ENCODE results near the gene MLLT6. TPM values are rescaled to one million over a fixed set of nuclear protein-coding genes. Genes with fewer than 3 reads are reported as not detected.
A peak's percentile ranks its signal among the peaks of the same experiment; 100 is the strongest.

The MLLT6 gene
- total RNA-seq, 4 donors from 2014 or later: 69.2 to 297 (median 190) TPM

- Histone ChIP-seq H3K27ac (peak overlapping the region; percentile 78 to 91 (median 85)), H3K36me3 (peaks cover 0 to 15% (median 0%) of the 10 kb centered on the region in 3 donors), H3K4me1 (peaks cover 3 to 48% (median 36%) of the 10 kb centered on the region in 4 donors), H3K9me3 (no peaks in the 10 kb centered on the region), H3K27me3 (no peaks in the 10 kb centered on the region), H3K4me3 (peak overlapping the region; percentile 83 to 99 (median 86))
- TF ChIP-seq CTCF (IDR thresholded peaks at IDR 0.05) (no peak), POLR2A (IDR thresholded peaks at IDR 0.05) (no peak)
- DNase-seq: no peak
Measured at GRCh38 chr17:38751144-38751807, 46.2 kb downstream of the MLLT6 start.

GRCh38 chr17:38751808-38752307 is 46.8 kb downstream of the MLLT6 start:
- Histone ChIP-seq H3K36me3 (peaks cover 0 to 19% (median 0%) of the 10 kb centered on the region in 3 donors), H3K9me3 (no peaks in the 10 kb centered on the region), H3K4me1 (peaks cover 1 to 42% (median 31%) of the 10 kb centered on the region in 4 donors), H3K27me3 (no peaks in the 10 kb centered on the region), H3K4me3 (peak overlapping the region; percentile 72 to 99 (median 86)), H3K27ac (peak overlapping the region; percentile 78 to 92 (median 86))
- peak; percentile 82 to 93 (median 90) for DNase-seq
- TF ChIP-seq POLR2A (IDR thresholded peaks at IDR 0.05): no peak
- TF ChIP-seq CTCF (IDR thresholded peaks at IDR 0.05): no peak

- Histone ChIP-seq H3K4me3 (peak within 1 kb of the TSS; percentile 72 to 99 (median 86)), H3K27ac (peak within 1 kb of the TSS; percentile 82 to 92 (median 88)), H3K36me3 (peaks cover 0 to 24% (median 0%) of the 10 kb centered on the region in 3 donors), H3K27me3 (no peaks in the 10 kb centered on the region), H3K9me3 (no peaks in the 10 kb centered on the region), H3K4me1 (peaks cover 0 to 37% (median 25%) of the 10 kb centered on the region in 4 donors)
- TF ChIP-seq POLR2A (IDR thresholded peaks at IDR 0.05): peak; percentile 49 to 54
- TF ChIP-seq CTCF (IDR thresholded peaks at IDR 0.05): no peak
- DNase-seq: peak; percentile 96 to 100 (median 99)
Measured at GRCh38 chr17:38752308-38753070, 47.4 kb downstream of the MLLT6 start, which contains the start of gene PSMB3. Gene PSMB3, plus strand, starts transcription at chr17:38752741. Its CDS starts 86 bp downstream, at chr17:38752827.

GRCh38 chr17:38753071-38753506 is 48.0 kb downstream of the MLLT6 start:
- peak overlapping the region; percentile 82 to 92 (median 88) for H3K27ac ChIP-seq
- peak overlapping the region; percentile 72 to 99 (median 86) for H3K4me3 ChIP-seq
- TF ChIP-seq POLR2A (IDR thresholded peaks at IDR 0.05): no peak
- TF ChIP-seq CTCF (IDR thresholded peaks at IDR 0.05): no peak
- DNase-seq: no peak
- peaks cover 0 to 30% (median 3%) of the 10 kb centered on the region in 3 donors for H3K36me3 ChIP-seq
- H3K4me1 ChIP-seq: peaks cover 0 to 37% (median 22%) of the 10 kb centered on the region in 4 donors
- no peaks in the 10 kb centered on the region for H3K27me3 ChIP-seq
- no peaks in the 10 kb centered on the region for H3K9me3 ChIP-seq

GRCh38 chr17:38761612-38762011 is 56.5 kb downstream of the MLLT6 start:
- no peaks in the 10 kb centered on the region for H3K9me3 ChIP-seq
- H3K4me3 ChIP-seq: no peak overlapping the region
- no peaks in the 10 kb centered on the region for H3K4me1 ChIP-seq
- no peak for DNase-seq
- no peaks in the 10 kb centered on the region for H3K27me3 ChIP-seq
- peaks cover 3 to 95% (median 10%) of the 10 kb centered on the region in 3 donors for H3K36me3 ChIP-seq
- H3K27ac ChIP-seq: no peak overlapping the region
- peak in 2 of 6 experiments; percentile 26 to 27 for TF ChIP-seq CTCF (IDR thresholded peaks at IDR 0.05)
- no peak for TF ChIP-seq POLR2A (IDR thresholded peaks at IDR 0.05)
